Suppressor macrophage treated with lipopolysaccharide for 1 hour (primary cell): ENCODE results near the gene LBR.

ENCODE experiments used
- DNase-seq, 3 donors: peaks; one replicate each; pipeline ENCODE4 v3.0.0-alpha.2; 2020 to 2022

LBR gene

DNA sequence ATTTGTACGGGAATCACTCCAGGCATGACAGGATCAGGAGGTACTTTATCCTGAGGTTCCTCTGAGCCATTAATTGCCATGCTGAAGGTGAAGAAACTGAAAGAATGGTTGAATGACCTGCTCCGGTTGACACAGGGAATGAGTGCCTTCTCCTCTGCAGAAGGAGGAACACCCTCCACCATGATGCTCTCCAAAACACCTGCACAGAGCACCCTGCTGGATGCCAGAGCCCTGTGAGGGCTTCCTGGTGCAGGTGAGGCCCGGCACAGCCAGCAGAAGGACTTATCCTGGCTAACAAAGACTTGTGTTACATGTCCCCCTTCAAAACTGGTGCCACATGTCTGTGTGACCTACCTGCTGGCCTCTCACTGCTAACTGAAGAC is 14.3 kb upstream of the LBR start:
- DNase-seq: no peak

DNA sequence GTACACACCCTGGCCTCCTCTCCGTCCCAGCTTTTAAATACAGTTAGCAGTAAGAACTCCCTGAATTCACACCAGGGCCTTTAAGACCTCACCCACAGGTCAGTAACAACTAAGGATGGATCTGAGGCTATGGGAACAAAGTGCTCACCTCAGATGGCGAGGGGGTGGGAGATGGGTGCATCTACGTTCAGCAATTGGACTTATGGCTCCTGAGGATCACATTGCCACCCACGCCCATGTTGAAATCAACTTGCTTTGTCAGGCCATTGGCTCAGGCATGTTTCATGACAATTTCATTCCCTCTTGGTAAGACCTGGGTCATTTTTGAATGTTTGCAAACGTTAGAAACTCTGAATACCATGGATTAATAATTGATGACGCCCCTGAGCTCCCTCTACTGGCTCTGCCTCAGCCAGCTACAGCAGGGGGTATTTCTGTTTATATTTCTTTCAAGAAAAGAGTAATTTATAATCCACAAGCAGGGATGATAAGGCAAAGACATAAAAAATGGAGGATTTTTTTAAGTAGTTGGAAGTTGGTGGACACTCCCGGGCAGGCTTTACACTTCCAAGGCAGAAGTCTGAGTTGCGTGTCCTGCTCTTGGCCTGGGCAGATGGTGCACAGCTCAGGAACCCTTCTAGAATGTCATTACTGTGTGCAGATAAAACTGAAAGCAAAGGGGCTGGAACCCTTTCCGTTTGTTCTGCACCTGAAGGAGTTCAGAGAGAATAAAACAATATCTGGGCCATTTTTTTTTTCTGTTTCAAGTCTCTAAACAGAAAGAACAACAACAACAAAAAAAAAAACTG is 13.7 kb upstream of the LBR start:
- peak; percentile 27 to 45 (median 37) for DNase-seq

DNA sequence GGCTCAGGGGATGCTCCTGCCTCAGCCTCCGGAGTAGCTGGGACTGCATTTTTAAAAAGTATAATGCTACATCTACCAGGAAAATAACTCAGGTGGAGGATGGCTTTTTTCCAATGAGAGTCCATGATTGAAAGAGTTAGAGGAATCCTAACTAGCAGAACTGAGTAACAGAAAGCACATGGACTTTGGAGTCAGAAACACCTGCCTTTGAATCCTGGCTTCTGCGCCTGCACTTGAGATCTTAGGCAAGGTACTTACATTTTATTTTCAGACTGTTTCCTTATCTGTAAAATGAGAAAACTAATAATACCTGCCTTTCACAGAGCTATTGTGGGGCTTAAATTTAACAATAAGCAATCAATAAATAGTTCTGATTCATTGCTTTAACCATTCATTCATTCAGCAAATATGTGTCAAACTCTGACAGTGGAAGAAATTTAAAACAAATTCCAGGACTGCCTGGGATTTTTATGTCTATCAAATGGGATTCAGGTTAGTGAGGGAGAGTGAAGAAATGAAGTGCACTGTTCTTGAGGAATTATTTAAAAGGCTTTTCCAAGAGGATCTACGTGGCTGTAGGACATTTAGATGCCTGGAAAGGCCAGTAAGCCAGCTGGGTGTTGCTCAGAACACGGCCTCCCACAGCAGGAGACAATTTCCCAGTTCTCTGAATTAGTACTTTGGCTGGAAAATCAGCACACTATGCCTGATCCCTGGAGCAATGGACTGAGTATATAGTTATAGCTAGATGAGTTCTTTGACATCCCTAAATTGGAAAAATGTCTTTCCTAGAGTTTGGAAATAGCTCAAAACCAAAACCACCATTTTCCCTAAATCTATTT is 12.8 kb upstream of the LBR start:
- no peak for DNase-seq

DNA sequence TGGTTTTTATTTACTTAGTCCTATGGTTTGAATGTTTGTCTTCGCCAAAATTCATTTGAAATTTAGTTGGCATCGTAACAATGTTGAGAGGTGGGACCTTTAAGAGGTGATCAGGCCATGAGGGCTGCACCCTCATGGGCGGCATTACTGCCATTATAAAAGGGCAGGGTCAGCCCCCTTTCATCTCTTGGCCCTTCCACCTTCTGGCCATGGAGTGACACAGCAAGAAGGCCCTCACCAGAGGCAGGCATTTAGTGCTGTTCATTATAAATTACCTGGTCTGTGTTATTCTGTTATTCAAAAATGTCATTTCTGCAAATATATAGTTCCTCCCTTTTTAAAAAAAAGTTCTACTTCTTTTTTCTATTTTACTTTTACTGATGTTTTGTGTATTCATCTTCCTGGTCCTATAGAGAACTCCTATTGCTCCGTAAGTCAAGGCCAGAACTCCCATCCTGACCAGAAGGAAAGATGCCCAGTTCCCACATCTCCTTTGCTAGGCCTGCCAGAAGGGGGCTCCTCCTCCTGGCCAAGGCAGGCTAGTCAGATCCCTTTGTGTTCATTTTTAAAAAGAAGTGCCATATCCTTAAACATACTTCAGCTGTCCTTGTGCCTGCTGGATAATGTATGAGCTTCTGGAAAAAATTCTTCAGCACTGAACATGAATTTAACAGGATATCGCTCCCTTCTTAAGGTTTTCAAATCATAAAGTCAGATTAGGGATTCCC is 10.0 kb upstream of the LBR start:
- DNase-seq: peak; percentile 52 to 60 (median 55)

DNA sequence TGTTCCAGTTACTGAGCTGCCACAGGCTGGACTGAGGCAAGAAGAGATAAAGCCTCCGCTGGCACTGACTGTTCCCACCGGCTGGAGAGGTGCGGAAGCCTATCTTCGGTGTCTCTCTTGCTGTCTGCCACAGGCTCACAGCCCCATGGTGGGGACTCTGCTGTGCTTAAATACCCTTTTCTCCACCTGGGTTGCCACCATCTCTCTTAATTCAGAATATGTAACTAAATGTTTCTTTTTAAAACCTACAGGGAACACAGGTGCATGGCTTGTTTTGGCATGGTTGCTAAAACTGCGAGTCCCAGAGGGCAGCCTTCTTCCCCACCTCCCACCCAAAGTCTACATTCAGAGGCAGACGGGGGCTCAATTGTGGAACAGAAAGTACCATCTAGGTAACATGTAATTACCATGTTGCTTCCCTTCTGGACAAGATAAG is 8.1 kb upstream of the LBR start:
- no peak for DNase-seq

DNA sequence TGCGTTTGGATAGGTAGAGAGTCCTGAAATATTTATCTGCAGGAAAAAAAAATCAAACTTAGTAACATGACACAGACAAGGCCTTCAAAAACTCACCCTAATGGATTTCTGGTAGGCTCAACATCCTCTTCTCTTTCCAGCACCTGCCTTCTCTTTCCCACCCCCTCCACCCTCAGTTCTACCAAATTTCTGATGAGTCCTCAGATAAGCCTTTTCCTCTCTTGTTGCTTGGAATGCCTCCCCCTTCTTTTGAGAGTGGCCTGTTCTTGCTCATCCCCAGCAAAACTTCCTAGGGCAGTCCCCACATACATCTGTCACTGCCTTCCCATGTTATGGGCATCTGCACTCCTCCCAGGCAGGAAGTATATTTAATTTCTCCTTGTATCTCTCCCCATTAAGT is 7.6 kb upstream of the LBR start:
- no peak for DNase-seq

DNA sequence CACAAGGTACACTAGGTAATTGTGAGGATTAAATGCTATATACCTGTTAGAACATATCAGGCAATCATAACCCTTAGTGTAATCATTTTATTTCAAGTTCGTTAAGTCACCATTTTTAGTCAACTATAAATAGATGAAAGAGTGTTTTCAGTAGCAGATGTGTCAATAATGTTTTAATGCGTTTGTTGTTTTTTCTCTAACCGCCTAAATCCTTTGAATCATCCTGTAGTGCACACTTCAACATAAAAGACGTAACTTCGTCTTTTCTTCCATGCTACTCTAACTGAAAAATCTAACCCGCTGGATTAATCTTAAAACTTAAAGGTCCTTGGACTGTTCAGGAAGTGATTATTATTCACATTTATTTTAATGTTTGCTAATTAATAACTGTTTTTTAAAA is 7.2 kb upstream of the LBR start:
- no peak for DNase-seq

DNA sequence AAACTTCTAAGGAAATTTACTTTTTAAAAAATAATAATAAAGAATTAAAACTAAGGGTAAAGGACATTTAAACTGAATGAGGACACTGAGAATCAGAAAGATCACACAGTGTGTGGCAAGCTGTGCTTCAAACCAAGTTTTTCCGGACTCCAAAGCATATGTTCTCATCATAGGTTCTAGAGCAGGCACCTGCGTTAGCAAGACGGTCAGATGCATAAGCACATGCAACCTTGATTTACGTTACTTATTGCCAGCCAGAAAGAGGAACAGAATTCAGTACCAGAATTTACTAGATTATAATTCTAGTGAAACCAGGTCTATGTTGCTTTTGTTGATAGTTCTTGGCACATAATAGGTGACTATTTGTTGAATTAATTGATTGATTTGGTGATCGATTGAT is 6.2 kb upstream of the LBR start:
- DNase-seq: no peak

DNA sequence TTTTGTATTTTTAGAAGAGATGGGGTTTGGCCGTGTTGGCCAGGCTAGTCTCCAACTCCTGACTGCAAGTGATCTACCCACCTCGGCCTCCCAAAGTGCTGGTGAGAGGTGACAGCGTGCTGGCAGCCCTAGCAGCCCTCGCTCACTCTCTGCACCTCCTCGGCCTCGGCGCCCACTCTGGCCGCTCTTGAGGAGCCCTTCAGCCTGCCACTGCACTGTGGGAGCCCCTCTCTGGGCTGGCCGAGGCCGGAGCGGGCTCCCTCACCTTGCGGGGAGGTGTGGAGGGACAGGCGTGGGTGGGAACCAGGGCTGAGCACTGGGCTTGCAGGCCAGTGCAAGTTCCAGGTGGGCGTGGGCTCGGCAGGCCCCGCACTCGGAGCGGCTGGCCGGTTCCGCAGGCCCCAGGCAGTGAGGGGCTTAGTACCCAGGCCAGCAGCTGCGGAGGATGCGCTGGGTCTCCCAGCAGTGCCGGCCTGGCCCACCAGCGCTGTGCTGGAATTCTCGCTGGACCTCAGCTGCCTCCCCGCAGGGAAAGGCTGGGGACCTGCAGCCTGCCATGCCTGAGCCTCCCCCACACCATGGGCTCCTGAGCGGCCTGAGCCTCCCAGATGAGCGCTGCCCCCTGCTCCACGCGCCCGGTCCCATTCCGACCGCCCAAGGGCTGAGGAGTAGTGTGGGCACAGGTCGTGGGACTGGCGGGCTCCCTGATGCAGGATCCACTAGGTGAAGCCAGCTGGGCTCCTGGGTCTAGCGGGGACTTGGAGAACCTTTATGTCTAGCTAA is 3.4 kb upstream of the LBR start:
- DNase-seq: no peak

DNA sequence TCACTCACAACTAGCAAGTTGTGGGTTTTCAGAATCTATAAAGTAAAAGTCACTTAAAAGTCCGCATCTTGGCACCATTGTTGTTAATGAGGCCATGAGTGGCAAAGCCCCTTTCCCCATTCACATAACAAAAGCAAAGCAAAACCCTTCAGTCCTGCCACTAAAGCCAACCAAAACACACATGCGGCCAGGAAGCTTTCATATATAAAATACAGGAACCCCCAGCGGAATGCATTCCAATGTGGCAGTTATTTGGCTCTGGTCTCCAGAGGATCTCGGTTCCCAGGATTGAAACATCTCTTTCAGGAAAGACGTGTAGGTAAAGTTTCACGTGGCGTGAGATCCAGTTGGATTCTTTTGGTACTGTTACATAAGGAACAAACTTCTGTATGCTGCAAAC is 2.5 kb upstream of the LBR start:
- DNase-seq: no peak

DNA sequence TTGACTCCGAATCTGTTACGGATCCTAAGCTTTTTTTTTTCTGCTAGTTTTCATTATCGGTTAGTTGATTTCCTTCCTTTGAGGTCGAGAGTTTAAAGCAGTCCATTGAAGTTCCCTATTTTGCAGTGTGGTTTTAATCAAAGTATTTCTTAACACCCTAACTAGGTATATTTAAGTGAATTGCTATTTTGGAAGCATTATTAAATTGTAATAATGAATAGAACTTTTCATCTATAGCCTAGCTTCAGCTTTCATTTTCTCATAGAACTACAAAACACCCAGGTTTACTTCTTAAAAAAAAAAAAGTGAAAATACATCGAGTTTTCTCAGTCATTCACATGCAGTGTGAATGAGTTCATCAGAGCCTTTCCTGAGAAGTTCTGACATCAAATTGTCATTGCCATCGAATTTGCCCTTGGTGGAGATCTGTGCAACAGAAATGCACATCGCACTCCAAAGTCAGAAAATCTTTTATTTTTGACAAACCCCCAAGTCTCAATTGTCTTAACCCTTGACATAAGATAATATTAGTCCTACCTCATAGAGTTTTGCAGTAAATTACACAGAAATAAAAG is 1.1 kb upstream of the LBR start:
- DNase-seq: peak in 2 of 3 donors; percentile 38 to 68

DNA sequence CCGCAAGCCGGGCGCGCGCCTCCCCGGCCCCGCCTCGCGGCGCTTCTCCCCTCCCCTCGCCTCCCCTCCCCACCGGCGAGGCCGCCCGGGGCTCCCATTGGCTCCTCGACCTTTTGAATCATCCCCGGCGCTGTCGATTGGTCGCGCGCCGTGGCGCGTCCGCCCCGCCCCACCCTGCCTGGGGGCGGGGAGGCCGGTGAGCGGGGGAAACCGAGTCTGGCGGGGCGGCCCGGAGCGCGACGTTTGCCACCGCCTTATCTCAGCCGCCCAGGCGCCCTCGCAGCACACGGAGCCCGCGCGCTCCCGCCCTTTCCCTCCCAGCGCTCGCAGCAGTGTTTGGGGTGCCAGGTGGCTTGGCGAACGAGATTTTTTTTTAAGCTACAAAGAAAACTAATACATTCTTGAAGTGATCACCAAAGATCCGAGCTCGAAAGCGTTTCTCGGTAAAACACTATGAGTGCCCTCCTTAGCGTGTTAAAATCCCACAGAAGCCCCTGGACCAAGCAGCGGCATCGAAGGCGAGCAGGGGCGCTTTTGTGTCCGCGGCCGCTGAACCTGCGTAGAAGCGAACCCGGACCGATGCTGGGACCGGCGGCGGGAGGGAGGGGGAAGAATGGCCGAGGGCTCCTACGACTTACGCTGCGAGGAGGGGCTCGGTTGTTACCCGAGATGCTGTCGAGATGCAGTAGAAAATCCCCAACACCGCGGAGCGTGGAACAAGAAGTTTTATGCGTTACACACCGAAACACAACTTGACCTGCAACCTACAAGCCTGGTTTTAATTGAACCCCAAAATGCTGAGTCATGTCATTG is 436 bp upstream of the LBR start:
- DNase-seq: peak; percentile 93 to 98 (median 95)

DNA sequence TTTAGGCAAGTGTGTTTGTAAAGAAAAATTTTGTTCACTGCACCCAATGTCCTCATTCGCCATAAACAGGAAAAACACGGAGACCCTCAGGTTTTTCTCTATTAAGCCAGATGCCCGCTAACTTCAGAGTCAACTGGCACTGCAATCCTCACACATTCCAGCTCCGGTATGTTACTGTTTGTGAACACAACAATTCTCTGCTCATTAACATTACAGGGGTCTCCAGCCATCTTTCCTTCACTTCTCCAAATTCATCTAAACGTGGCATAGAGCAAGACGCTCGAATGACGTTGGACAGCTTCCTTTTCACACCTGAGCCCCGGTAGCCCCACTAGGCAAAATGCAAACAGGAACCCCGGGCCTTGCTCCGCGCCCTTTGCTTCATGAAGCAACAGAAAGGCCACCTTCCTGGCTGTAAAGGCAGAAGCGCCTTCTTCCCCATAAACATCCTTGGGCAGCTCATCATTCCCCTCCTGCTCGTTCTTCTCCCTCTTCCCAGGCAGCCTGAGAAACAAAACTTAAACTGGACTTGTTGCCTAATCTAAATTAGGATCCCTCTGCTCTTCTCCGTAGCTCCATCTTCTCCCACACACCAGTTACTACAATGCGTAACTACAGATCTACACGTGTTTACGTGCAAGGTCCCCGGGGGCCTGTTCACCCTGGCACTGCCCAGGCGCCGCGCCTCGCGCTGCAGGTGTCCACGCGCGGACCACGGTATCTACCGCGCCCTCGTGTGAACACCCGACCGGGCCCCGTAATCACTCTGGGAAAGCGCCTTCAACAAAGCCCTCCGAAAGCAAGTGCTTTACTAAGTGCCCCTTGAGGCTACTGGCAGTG is 1.2 kb downstream of the LBR start:
- peak in 2 of 3 donors; percentile 32 to 41 for DNase-seq

DNA sequence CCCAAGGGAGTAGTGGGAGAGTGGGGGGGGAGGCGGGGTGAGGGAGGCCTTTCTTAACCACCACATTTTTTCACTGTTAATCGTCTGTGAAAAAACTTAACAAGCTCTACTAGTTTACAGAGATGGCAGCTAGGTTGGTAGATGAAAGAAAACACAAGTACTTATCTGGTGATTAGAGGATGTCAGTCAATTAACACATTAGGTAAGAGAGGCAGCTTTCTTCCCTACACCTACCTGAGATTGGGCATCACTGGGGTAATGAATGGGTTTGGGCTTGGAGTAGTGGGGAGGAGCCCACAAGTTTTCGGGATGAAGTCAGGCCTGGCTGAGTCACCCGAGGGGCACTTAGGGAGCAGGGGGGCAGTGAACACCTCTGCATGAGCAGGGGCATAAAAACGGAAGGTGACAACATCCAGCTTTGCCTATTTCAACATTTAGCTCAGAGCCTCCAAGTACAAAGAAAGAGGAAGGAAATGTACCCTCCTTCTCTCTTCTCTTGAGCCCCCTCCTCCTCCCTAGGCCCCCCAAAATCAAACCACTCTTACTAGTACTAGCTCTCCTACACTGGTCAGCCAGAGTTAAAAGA is 2.5 kb downstream of the LBR start:
- peak; percentile 46 to 59 (median 53) for DNase-seq

DNA sequence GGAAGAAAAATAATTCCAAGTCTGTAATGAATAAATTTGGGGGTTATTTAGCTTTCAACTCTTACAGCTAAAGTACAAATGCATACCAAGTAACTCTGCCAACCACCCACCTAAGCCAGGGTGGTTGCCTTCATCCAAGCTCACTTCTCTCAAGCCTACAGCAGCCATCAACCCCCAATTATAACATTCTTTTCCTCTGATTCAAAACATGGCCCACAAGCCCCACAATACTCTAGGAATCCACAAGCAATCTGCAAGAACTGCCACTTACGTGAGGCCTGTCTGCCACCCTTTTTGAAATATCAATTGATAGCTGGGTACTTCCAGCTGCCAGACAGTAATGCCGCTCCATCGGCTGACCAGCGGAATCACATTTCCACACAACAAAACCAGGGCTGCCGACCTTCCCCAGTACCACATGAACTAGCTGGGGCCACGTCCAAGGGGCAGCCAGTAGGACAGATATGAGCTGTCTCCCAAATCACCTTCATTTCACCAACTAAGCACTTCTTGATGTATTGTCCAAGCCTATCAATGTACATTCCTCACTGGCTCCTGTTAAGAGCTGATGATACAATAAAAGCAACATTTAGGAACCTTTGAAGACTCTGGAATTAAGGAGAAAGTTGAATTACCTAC is 3.2 kb downstream of the LBR start:
- DNase-seq: no peak

DNA sequence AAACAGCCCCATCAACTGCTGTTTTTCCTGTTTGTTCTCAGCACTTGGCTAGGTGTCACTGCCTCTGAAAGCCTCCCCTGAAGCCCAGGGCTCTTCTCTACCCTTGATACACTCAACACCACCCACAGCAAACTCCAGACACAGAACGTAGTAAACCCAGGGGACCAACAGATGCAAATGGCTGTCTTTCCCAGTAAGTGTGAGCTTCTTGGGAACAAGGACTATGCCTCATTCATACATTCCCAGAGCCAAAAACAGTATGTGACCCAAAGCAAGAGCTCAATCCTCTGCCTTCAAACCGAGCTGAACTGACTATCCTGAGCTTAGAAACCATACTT is 4.4 kb downstream of the LBR start:
- DNase-seq: no peak

DNA sequence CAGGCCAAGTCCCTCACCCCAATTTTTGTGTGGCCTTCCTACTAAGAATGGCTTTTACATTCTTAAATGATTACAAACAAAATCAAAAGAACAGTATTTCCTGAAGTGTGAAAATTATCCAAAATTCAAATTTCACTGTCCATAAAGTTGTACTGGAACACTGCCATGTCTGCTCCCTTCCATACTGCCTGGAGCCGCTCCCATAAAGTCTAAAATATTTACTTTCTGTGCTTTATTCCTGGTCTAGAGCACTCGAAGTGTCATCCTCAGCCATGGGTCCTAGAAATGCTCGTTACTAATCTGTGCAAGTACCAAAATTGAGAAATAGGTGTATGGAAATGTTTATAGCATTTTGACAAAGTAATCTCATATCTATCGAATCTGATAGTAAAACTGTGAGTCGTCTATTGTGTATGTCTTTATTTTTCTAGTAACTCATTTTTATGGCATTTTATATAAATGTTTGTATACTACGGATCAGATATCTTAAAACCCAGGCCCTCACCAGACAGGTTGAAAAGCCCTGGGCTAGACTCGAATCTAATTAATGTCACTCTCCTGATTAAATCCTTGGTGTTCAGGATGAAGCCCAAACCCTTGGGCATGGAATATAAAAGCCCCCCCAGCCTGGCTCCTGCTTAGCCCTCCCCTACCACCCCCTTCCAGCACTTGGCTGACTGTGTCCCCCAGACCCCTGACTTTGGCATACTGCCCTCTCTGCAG is 4.9 kb downstream of the LBR start:
- no peak for DNase-seq

DNA sequence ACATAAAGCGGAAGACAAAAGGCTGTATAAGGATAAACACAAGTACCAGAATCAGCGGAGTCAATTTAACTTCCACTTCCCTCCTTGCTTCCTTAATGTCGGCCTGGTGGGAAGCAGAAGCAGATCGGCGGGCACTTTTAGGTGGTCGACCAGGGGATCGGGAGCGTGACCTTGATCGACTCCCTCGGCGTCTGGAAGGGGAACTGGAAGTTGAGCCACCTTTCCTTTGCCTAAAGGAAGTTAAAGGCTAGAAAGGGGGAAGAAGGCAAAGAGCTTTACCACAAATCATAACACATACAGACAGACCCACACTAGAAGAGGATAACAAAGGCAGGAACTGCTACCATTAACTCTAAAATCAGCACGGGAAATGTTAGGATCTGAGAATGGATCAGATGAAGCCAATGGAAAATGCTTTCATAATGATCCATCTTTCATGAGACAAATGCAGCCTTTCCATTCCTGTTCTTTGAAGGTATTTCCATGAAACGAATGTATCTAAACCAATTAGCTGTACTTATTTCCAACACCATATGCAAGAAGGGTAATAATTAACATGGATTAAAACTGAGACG is 5.7 kb downstream of the LBR start:
- peak in 1 of 3 donors; percentile 37 for DNase-seq

DNA sequence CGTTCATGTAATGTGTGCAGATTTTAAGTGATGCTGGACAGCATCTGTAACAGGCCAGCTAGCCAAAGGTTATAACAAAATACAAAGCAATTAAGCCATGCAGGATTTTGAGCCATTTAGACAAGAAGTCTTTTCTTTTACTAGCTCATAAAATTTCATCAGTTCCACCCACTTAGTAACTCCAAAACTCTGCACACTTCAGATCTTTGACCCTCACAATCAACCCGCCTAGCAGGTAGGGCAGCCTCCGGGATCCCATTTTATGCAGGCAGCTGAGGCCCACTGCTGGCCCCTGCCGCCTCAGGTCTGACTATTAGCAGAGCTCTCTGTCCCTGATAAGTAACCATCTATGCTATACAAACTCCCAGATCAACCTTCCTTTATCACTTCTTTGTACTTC is 9.2 kb downstream of the LBR start:
- no peak for DNase-seq
